Adipocyte (in vitro differentiated cells): ENCODE results near the gene TIMM13.
"Not testable (repeated sequence)": the region's sequence is repeated elsewhere in the genome, so short reads cannot be mapped to it uniquely, and the experiment has no call there.

Source experiments
- DNase-seq: peaks from one replicate; pipeline ENCODE4 v3.0.0-alpha.2; 2015; ENCODE audit warnings: low read depth
- H3K27me3 ChIP-seq: replicated peaks from 2 replicates; pipeline ENCODE4 v1.7.0; 2013; ENCODE audit warnings: mild to moderate bottlenecking, low read length, moderate library complexity; ENCODE audit not compliant: control insufficient read depth, insufficient read depth
- H3K36me3 ChIP-seq: 2 replicates; pipeline ENCODE4 v1.7.0; 2013; ENCODE audit warnings: low read length, mild to moderate bottlenecking, moderate library complexity; ENCODE audit not compliant: control insufficient read depth, insufficient read depth, severe bottlenecking
- H3K4me1 ChIP-seq: 2 replicates; pipeline ENCODE4 v1.7.0; 2013; ENCODE audit warnings: mild to moderate bottlenecking, low read length, moderate library complexity; ENCODE audit not compliant: control insufficient read depth, insufficient read depth
- H3K4me3 ChIP-seq: 2 replicates; pipeline ENCODE4 v1.7.0; 2013; ENCODE audit warnings: mild to moderate bottlenecking, low read length, moderate library complexity
- H3K9ac ChIP-seq: 2 replicates; pipeline ENCODE4 v1.7.0; 2013; ENCODE audit warnings: mild to moderate bottlenecking, low read length, moderate library complexity
- H3K9me3 ChIP-seq: 2 replicates; pipeline ENCODE4 v1.7.0; 2013; ENCODE audit warnings: mild to moderate bottlenecking, low read length, moderate library complexity; ENCODE audit not compliant: control insufficient read depth

Gene TIMM13

DNA sequence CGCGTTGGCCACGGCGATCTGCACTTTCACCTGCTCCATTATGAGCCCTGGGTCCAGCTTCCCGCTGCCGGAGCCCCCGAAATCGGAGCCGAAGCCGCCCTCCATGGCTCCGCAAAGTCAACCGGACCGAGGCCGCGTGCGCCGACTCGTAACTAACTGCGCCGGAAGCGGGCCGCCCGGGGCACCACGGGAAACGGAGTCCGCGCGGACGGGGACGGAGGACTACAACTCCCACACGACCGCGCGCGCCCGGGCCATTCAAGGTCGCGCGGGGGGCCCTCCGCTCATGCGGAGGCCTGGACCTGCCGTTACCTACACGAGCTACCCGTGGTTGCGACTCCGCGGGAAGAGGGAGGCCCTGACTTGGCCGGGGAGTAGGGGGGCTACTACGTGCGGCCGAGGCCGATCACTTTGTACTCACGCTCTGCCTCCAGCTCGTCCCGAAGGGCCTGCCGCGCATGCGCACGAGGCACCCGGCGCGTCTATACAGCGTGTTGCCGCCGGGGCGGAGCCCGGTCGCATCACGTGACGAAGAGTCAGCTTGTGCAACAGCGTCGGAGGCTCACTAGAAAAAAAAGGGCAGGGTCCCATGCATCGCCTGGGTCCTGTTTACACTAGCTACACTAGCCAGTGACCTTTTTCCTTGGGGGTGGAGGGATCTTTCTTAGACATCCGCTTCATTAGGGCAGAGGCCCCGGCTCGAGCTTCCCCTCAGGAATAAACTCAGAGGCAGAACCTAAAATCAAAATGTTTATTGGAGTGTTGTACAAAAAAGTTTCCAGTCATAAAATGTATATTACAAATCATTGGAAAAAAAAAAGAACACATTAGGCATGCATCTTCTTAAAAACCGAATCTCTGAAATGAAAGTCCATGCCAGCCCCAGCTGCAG lies at the start of gene TIMM13:
TIMM13 (minus strand) TSS at position 158 of the 892 bp plus-strand sequence; CDS start at position 105, 53 bp downstream.
- DNase-seq, result peak; percentile 99
- Histone ChIP-seq H3K27me3 (no peaks in the 10 kb centered on the region), H3K4me3 (peak within 1 kb of the TSS; percentile 97), H3K9ac (peak within 1 kb of the TSS; percentile 99), H3K4me1 (peaks cover 24% of the 10 kb centered on the region), H3K36me3 (peaks cover 23% of the 10 kb centered on the region), H3K9me3 (no peaks in the 10 kb centered on the region)

DNA sequence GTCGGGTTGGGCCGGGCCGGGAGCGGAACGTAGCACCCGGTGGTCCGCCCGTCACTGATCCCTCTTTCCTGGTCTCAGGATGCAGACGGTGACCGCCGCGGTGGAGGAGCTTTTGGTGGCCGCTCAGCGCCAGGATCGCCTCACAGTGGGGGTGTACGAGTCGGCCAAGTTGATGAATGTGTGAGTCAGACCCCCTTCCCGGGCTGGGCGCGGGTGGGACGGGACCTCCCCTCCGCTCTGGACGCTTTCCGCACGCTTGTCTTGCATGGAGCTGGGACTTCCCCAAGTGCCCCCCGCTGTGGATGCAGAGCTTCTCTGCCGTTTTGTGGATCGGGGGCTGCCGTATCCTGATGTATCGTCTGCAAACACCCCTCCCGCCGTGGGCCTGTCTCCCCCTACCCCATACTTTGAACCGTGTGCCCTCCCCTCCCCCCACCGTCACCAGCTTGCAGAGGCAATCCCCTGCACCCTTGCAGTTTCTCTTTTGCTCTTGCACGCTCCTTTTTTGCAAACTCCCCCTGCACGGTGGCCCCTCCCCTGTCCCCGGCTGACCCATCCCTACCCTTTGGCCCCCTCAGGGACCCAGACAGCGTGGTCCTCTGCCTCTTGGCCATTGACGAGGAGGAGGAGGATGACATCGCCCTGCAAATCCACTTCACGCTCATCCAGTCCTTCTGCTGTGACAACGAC lies 49.2 kb upstream of the TIMM13 start:
- Histone ChIP-seq H3K9me3 (no peaks in the 10 kb centered on the region), H3K9ac (peak overlapping the region; percentile 96), H3K4me3 (peak overlapping the region; percentile 95), H3K36me3 (peaks cover 17% of the 10 kb centered on the region), H3K27me3 (no peaks in the 10 kb centered on the region), H3K4me1 (peaks cover 3% of the 10 kb centered on the region)
- peak; percentile 70 for DNase-seq

DNA sequence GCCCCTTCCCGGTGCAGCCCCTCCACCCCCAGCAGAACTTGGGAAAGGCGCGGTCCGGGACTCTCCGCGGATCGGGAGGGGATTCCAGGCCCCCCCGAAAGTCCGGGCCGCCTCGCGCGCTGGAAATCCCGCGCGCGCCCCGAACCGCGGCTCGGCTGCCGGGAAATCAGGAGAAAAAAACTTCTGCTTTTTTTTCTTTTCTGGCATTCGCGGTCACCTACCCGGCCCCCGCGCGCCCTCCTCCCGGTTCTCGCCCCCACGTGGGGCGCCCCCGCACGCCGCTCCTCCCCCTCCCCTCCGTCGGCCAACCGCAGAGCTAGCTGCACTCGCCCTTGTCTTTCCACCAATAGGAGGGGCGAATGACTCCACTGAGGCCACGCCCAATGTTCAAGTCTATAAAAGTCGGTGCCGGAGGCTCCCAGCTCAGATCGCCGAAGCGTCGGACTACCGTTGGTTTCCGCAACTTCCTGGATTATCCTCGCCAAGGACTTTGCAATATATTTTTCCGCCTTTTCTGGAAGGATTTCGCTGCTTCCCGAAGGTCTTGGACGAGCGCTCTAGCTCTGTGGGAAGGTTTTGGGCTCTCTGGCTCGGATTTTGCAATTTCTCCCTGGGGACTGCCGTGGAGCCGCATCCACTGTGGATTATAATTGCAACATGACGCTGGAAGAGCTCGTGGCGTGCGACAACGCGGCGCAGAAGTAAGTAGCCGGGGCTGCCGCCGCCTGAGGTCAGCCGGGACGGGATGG lies 48.5 kb upstream of the TIMM13 start, which contains the start of gene GADD45B:
GADD45B (plus strand) TSS at position 426 of the 749 bp plus-strand sequence; CDS start at position 658, 232 bp downstream.
- H3K27me3 ChIP-seq, result no peaks in the 10 kb centered on the region
- DNase-seq, result peak; percentile 99
- H3K4me3 ChIP-seq, result peak within 1 kb of the TSS; percentile 95
- H3K9me3 ChIP-seq, result no peaks in the 10 kb centered on the region
- peaks cover 3% of the 10 kb centered on the region for H3K4me1 ChIP-seq
- H3K36me3 ChIP-seq, result peaks cover 17% of the 10 kb centered on the region
- H3K9ac ChIP-seq, result peak within 1 kb of the TSS; percentile 96

DNA sequence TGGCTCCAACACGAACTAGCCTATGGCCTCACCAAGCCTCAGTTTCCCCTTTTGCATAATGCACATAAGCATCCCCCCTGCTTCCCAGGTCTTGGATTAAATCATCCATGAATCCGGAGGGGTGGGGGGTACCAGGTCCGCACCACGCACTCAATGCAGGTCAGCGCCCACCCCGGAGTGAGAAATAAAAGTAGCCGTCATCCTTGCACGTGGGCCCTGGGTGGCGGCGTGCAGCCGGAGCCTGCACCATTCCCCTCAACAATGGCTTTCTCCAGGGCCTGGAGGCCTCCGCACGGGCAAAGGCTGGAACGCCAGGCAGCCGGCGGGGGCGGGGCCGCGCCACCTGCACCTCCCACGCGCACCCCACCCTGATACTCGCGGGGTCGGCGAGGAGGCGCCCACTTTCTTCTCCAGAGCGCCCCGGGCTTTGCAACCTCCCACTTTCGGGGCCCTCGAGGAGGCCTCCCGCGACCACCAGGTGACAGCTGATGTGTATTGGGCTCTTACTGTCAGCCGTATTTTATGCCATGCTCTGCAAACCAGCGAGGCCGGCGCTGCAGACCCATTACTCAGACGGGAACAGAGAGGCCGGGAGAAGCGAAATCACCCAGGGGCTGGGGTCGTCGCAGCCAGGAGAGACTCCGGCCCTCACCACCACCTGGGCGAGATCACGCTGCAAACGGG lies 47.8 kb upstream of the TIMM13 start:
- Histone ChIP-seq H3K4me1 (peaks cover 3% of the 10 kb centered on the region), H3K27me3 (no peaks in the 10 kb centered on the region), H3K9ac (peak overlapping the region; percentile 89), H3K36me3 (peaks cover 17% of the 10 kb centered on the region), H3K9me3 (no peaks in the 10 kb centered on the region), H3K4me3 (peak overlapping the region; percentile 84)
- DNase-seq, result peak; percentile 69

DNA sequence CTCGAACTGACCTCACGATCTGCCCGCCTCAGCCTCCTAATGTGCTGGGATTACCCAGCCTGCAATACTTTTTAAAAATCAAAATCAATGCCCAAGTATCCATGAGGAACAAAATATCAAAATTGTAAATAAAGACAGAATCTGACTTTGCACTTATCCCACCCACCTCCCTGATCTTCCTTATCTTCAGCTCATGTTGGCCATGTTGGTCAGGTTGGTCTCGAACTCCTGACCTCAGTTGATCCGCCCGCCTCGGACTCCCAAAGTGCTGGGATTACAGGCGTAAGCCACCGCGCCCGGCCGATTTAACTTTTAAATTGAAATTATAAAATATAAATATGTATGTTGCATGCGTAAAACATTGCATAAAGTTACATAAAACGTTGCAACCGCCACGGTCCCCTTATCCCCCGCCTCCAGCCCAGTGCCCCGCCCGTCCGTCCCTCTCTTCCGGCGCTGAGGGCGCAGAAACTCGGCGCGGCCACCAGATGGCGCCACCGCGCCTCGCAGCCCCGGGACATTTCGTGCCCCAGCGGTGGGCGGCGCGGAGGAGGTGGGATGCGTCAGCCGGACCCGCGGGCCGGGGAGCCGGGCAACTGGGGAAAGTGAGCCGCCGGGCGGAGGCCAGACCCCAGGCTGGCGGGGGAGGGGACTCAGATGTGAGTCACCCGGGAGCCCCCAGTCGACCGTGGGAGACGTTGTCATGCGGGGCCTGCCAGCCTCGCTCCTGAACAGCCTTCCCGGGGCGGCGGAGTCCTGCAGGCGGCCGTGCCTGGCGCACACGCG lies 47.0 kb upstream of the TIMM13 start:
- Histone ChIP-seq H3K9ac (peak overlapping the region; percentile 89), H3K27me3 (no peaks in the 10 kb centered on the region), H3K4me3 (peak overlapping the region; percentile 84), H3K9me3 (no peaks in the 10 kb centered on the region), H3K36me3 (peaks cover 17% of the 10 kb centered on the region), H3K4me1 (peaks cover 8% of the 10 kb centered on the region)
- peak; percentile 96 for DNase-seq

DNA sequence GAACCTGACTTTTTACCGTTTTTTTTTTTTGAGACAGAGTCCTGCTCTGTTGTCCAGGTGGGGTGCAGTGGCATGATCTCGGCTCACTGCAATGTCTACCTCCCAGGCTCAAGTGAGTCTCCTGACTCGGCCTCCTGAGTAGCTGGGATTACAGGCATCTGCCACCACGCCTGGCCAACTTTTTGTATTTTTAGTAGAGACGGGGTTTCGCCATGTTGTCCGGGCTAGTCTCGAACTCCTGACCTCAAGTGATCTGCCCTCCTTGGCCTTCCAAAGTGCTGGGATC lies 42.5 kb upstream of the TIMM13 start:
- not testable (repeated sequence) for H3K27me3 ChIP-seq, H3K9ac ChIP-seq, H3K9me3 ChIP-seq, H3K4me3 ChIP-seq, DNase-seq, H3K36me3 ChIP-seq
- H3K4me1 ChIP-seq, result peaks cover 12% of the 10 kb centered on the region

DNA sequence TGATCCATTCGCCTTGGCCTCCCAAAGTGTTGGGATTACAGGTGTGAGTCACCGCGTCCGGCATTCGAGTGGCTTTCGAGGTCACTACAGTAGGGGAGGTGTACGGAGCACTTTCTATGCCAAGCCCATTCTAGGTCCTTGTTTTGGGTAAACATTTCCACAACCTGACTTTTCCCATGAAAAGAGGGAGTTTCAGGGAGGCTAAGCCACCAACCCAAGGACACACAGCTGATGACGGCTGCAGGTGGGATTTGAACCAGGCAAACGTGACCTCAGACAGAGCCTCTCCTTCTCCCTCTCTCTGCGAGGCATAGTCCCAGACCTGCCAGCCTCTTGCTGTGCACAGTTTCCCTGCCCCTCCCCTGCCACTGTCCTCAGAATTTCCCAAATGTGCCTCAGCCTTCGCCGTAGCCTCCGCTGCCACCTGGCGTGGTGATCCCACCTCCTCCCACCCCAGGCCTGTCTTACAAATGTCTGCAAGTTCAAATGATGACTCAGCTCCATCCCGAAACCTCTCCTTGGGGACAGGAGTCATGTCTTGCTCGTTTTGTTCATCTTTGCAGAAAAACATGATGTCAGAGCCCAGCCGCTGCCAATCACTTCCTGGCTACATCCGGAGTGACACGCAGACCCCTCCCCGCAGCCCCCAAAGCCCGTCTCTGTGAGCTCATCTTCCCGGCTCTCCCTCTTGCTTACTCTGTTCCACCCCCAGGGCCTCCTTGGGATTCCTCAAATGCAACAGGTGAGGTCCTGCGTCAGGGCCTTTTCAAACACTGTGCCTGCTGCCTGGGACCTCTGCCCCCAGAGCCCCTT lies 41.9 kb upstream of the TIMM13 start:
- peak; percentile 43 for DNase-seq
- Histone ChIP-seq H3K27me3 (no peaks in the 10 kb centered on the region), H3K4me1 (peaks cover 11% of the 10 kb centered on the region), H3K36me3 (no peaks in the 10 kb centered on the region), H3K9me3 (no peaks in the 10 kb centered on the region), H3K9ac (no peak overlapping the region), H3K4me3 (no peak overlapping the region)

DNA sequence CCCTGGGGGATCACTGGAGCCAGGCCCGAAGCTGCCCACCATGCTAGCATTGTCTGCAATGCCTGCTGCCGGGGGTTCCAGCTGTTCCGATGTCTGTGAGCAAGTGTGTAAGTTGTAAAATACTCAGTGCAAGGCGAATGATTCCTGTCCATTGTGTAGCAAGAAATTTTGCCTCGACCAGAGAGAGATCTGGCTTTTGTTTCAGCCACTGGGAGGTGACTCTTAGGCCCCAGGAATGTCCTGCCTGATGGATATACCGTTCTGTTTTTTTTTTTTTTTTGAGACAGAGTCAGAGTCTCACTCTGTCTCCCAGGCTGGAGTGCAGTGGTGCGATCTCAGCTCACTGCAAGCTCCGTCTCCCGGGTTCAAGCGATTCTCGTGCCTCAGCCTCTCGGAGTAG lies 41.2 kb upstream of the TIMM13 start:
- no peak for DNase-seq
- Histone ChIP-seq H3K36me3 (no peaks in the 10 kb centered on the region), H3K4me3 (no peak overlapping the region), H3K9me3 (no peaks in the 10 kb centered on the region), H3K4me1 (peaks cover 11% of the 10 kb centered on the region), H3K9ac (no peak overlapping the region), H3K27me3 (no peaks in the 10 kb centered on the region)

DNA sequence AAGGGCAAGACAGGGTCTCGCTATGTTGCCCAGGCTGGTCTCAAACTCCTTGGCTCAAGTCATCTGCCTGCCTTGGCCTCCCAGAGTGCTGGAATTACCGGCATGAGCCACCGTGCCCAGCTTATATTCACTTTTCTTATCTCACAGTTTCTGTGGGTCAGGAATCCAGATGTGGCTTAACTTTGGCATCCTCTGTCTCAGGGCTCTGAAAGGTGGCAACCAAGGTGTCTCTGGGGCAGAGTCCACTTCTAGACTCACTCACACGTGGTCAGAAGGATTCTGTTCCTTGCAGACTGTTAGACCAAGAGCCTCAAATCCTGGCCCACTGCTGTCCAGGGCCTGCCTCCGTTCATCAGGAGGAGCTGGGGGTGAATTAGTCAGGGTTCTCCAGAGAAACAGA lies 37.0 kb upstream of the TIMM13 start:
- H3K27me3 ChIP-seq, result no peaks in the 10 kb centered on the region
- H3K4me3 ChIP-seq, result no peak overlapping the region
- no peaks in the 10 kb centered on the region for H3K9me3 ChIP-seq
- no peaks in the 10 kb centered on the region for H3K36me3 ChIP-seq
- H3K4me1 ChIP-seq, result peaks cover 12% of the 10 kb centered on the region
- no peak for DNase-seq
- no peak overlapping the region for H3K9ac ChIP-seq

DNA sequence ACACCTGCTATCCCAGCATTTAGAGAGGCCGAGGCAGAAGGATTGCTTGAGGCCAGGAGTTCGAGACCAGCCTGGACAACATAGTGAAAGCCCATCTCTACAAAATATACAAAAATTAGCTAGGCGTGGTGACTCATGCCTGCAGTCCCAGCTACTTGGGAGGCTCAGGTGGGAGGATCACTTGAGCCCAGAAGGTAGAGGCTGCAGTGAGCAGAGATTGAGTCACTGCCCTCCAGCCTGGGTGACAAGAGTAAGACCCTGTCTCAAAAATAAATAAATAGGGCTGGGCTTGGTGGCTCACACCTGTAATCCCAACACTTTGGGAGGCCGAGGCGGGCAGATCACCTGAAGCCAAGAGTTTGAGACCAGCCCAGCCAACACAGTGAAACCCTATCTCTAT lies 36.3 kb upstream of the TIMM13 start:
- not testable (repeated sequence) for H3K9ac ChIP-seq, H3K9me3 ChIP-seq, H3K36me3 ChIP-seq, H3K27me3 ChIP-seq, H3K4me3 ChIP-seq, H3K4me1 ChIP-seq, DNase-seq
